Adrenal gland (tissue), 5 donors: ENCODE data around the gene BTBD16.

Experiments
- CTCF ChIP-seq, 6 experiments: fragments of 450-650 bp in 4 of 6; fragments of 200-600 bp in 2 of 6; sonication (generic) in 1 of 6; IDR thresholded peaks; 1 replicate in 5 of 6; 2 replicates in 1 of 6; pipeline versions ENCODE4 v1.5.1 to v1.8.0; 2016 to 2021; ENCODE audit warnings: antibody characterized with exemption in 6 of 6, mild to moderate bottlenecking in 2 of 6, moderate library complexity in 1 of 6
- POLR2A ChIP-seq, 2 donors: fragments of 450-650 bp; IDR thresholded peaks; one replicate each; pipeline ENCODE4 v1.6.1; 2017; ENCODE audit warnings: antibody characterized with exemption in 2 of 2, mild to moderate bottlenecking in 2 of 2, moderate library complexity in 1 of 2
- donor health status: DM: no; HTN: no; CAD: no.

DNA sequence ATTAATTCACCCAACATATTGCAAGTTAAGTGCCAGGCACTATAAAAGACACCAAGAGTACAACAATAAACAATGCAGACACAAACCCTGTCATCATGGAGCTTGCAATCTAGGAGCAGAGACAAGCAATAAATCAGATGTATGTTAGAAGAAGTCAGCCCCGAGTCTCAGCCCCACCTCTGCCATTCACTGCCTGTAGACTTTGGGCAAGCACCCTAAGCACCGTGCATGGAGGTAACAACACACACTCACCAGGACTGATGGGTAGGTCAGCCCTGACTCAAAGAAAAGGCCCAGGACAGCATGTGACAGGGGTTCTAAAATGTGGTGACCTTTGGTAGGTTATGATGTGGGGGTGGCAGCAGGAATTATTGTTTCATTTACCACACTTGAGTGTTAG lies 54.1 kb downstream of the BTBD16 start:
- TF ChIP-seq CTCF (IDR thresholded peaks at IDR 0.05): no peak
- TF ChIP-seq POLR2A (IDR thresholded peaks at IDR 0.05): no peak
